GM12874 (cell line): ENCODE measurements around the gene MFSD12.

Experiments used
- CTCF ChIP-seq: IDR thresholded peaks from 2 replicates; pipeline ENCODE4 v1.5.1; 2011; ENCODE audit warnings: low read depth, mild to moderate bottlenecking, control low read depth, low read length, moderate library complexity; ENCODE audit not compliant: insufficient read depth

MFSD12 gene

DNA sequence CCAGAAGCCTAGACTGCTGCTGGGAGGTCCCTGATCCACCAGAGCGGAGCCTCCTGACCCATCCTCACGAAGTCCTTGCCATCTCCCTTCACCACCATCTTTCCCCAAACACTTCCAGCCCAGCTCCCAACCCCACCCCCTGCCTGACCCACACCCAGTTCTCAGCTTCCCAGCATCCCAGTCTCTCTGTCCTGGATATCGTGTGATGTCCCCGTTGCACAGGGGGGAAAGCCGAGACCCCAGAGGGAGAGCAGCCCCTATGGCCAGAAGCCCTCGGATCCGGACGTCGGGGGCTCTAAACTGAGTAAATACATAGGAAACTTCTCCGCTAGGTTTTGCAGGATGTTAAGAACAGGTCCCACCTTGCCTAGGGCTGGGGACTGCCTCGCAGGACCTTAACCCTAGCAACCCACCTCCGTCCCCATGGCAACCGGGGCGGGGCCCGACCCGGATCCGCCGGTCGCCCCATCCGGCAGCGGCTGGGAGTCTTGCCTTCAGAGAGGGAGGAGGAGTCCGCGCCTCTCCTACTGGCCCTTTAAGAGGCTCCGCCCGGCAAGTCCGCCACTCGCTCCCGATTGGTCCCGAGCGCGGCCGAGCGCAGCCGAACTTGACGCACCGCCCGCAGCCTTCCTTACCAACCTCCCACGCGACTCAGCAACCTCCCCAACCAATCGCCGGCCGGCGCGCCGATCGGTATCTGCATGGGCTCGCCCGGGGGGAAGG lies 14.9 kb upstream of the MFSD12 start:
- TF ChIP-seq CTCF = no peak

- TF ChIP-seq CTCF = no peak
Observed at GRCh38 chr19:3570606-3571011, 13.2 kb upstream of the MFSD12 start.

- TF ChIP-seq CTCF = no peak
Observed at GRCh38 chr19:3565139-3565538, 7.8 kb upstream of the MFSD12 start.

GRCh38 chr19:3563709-3564524 lies 6.5 kb upstream of the MFSD12 start:
- no peak for TF ChIP-seq CTCF

DNA sequence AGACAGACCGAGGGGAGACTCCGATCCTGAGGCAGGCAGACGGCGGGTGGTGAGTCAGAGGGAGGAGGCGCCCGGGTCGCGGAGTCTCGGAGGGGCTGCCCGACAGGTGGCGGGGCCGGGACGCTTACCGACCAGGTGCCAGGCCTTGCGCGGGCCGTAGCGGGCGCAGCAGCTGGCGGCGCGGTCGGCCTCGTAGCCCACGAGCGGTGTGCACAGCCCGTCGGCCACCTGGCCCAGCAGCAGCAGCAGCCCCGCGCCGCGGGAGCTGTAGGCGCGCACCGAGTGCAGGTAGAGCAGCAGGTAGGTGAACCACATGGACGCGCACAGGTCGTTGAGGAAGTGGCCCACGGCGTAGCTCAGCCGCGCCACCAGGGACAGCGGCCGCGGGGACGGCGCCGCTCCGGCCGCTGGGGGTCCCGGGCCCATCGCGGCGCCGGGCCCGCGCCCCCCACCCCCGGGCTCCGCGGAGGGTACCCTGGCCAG lies 367 bp downstream of the MFSD12 start:
- 0 out of 2 replicates have a peak, but pooled peaks have one; percentile 1 for TF ChIP-seq CTCF

GRCh38 chr19:3556423-3556977 lies 886 bp downstream of the MFSD12 start:
- no peak for TF ChIP-seq CTCF
